Keratinocyte (primary cell): Measurements from ENCODE around the gene AP3B1. TPM values are rescaled to one million over a fixed set of nuclear protein-coding genes. Genes with fewer than 3 reads are reported as not detected.

Experiments used
- DNase-seq: peaks from one replicate; pipeline ENCODE4 v3.0.0-alpha.2; 2011; ENCODE audit warnings: low read depth, missing footprints, low spot score
- FAIRE-seq: peaks from 2 replicates; lab custom pipeline; 2011; peaks lifted over from hg19 to GRCh38; lab: Jason Lieb, UNC
- H2AFZ ChIP-seq: 2 replicates; pipeline ENCODE4 v1.6.0; 2012; ENCODE audit warnings: low read length, control low read depth, inconsistent platforms; ENCODE audit not compliant: control insufficient read depth
- H3K27ac ChIP-seq: 2 replicates; pipeline ENCODE4 v1.5.1; 2011; ENCODE audit warnings: low read length; ENCODE audit not compliant: control insufficient read depth, insufficient read depth
- H3K27me3 ChIP-seq: 3 replicates; pipeline ENCODE4 v1.6.0; 2011; ENCODE audit warnings: low read length; ENCODE audit not compliant: control insufficient read depth, insufficient read depth; ENCODE audit errors: extremely low read depth
- H3K36me3 ChIP-seq, 2 experiments: 2 replicates in 1 of 2; 3 replicates in 1 of 2; pipeline ENCODE4 v1.5.1; 2011; ENCODE audit warnings: low read length in 2 of 2, mild to moderate bottlenecking in 1 of 2; ENCODE audit not compliant: control insufficient read depth in 2 of 2, insufficient read depth in 2 of 2; ENCODE audit errors: extremely low read depth in 1 of 2
- H3K4me1 ChIP-seq: 3 replicates; pipeline ENCODE4 v1.5.1; 2011; ENCODE audit warnings: low read length; ENCODE audit not compliant: control insufficient read depth, insufficient read depth; ENCODE audit errors: extremely low read depth
- H3K4me2 ChIP-seq: 3 replicates; pipeline ENCODE4 v1.6.0; 2011; ENCODE audit warnings: low read depth, low read length; ENCODE audit not compliant: control insufficient read depth, insufficient read depth; ENCODE audit errors: extremely low read depth
- H3K4me3 ChIP-seq, 3 experiments: fragments of 200-600 bp in 1 of 3; sonication (generic) in 1 of 3; 2 replicates in 2 of 3; 3 replicates in 1 of 3; pipeline ENCODE4 v1.5.1; 2011 to 2016; ENCODE audit warnings: low read length in 3 of 3, mild to moderate bottlenecking in 3 of 3, control low read depth in 2 of 3, inconsistent platforms in 1 of 3, low read depth in 1 of 3, mixed read lengths in 1 of 3, mixed run types in 1 of 3, moderate library complexity in 1 of 3; ENCODE audit not compliant: control insufficient read depth in 2 of 3, insufficient read depth in 2 of 3; ENCODE audit errors: extremely low read depth in 1 of 3
- H3K79me2 ChIP-seq: 2 replicates; pipeline ENCODE4 v1.6.0; 2012; ENCODE audit warnings: low read length; ENCODE audit not compliant: control insufficient read depth, insufficient read depth
- H3K9ac ChIP-seq: 3 replicates; pipeline ENCODE4 v1.6.0; 2011; ENCODE audit warnings: low read length; ENCODE audit not compliant: control insufficient read depth, insufficient read depth; ENCODE audit errors: extremely low read depth
- H3K9me1 ChIP-seq: 3 replicates; pipeline ENCODE4 v1.6.0; 2011; ENCODE audit warnings: low read length; ENCODE audit not compliant: control insufficient read depth, insufficient read depth; ENCODE audit errors: extremely low read depth
- H3K9me3 ChIP-seq: 2 replicates; pipeline ENCODE4 v1.5.1; 2012; ENCODE audit warnings: low read depth, low read length; ENCODE audit not compliant: control insufficient read depth
- H4K20me1 ChIP-seq: 3 replicates; pipeline ENCODE4 v1.6.0; 2011; ENCODE audit warnings: low read length; ENCODE audit not compliant: control insufficient read depth, insufficient read depth; ENCODE audit errors: extremely low read depth
- CTCF ChIP-seq, 3 experiments: IDR thresholded peaks in 1 of 3; conservative IDR thresholded peaks in 1 of 3; optimal IDR thresholded peaks in 1 of 3; 2 replicates in 2 of 3; 3 replicates in 1 of 3; pipeline versions ENCODE3 to v1.5.1; 2011; ENCODE audit warnings: low read length in 3 of 3, mild to moderate bottlenecking in 3 of 3, moderate library complexity in 2 of 3, control low read depth in 1 of 3, inconsistent platforms in 1 of 3; ENCODE audit not compliant: insufficient read depth in 2 of 3; ENCODE audit errors: extremely low read depth in 1 of 3
- EZH2 ChIP-seq: IDR thresholded peaks from one replicate; pipeline ENCODE4 v1.6.1; 2012; ENCODE audit warnings: inconsistent platforms, mild to moderate bottlenecking, low read length, moderate library complexity
- dilution Hi-C: fragments of 300-500 bp; cut with MboI; formaldehyde crosslinking; loops from one replicate; pipeline ENCODE4 v1.7.0; 2020; ENCODE audit warnings: low sequenced_read_pairs; ENCODE audit not compliant: extremely low pct_ligation_motif_present
- polyA plus RNA-seq, 5 experiments: library from polyadenylated mRNA; depleted of rRNA in 3 of 5; stranded (reverse) in 3 of 5; stranded (forward) in 1 of 5; unstranded in 1 of 5; fragments of >200 nt; gene quantifications; 1 replicate in 1 of 5; 2 replicates in 3 of 5; 3 replicates in 1 of 5; pipeline versions ENCODE4 v1.2.1 to v1.2.3, GENCODE V29; 2011 to 2012; ENCODE audit warnings: missing spikeins in 2 of 5, low read depth in 1 of 5, low replicate concordance in 1 of 5

AP3B1 gene
- polyA plus RNA-seq, 1 donor (not counting 4 experiments of a cell fraction or from before 2014, with no cell fraction given), result 65.1 TPM

GRCh38 chr5:77958642-77959330 is 335.7 kb downstream of the AP3B1 start:
- Histone ChIP-seq H3K4me1 (no peaks in the 10 kb centered on the region), H4K20me1 (no peaks in the 10 kb centered on the region), H3K36me3 (no peaks in the 10 kb centered on the region), H3K27ac (no peak overlapping the region), H3K79me2 (no peaks in the 10 kb centered on the region), H3K27me3 (peaks cover 38% of the 10 kb centered on the region), H3K9ac (no peak overlapping the region), H3K4me3 (no peak overlapping the region), H2AFZ (no peak overlapping the region), H3K4me2 (no peak overlapping the region), H3K9me1 (no peaks in the 10 kb centered on the region), H3K9me3 (no peaks in the 10 kb centered on the region)
- no peak for TF ChIP-seq CTCF (optimal IDR thresholded peaks at IDR 0.05 in 1 of 3, IDR thresholded peaks at IDR 0.05 in 1 of 3, conservative IDR thresholded peaks at IDR 0.05 in 1 of 3; ENCODE audit: extremely low read depth in 1 of 3, insufficient read depth in 2 of 3, low read length in 3 of 3)
- peak; percentile 3 for TF ChIP-seq EZH2
- dilution Hi-C loops, result no loop called here
- FAIRE-seq (no peak), DNase-seq (no peak)

GRCh38 chr5:77957931-77958521 is 336.5 kb downstream of the AP3B1 start:
- Histone ChIP-seq H3K4me1 (no peaks in the 10 kb centered on the region), H3K79me2 (no peaks in the 10 kb centered on the region), H3K36me3 (no peaks in the 10 kb centered on the region), H3K4me2 (no peak overlapping the region), H3K4me3 (no peak overlapping the region), H3K9me3 (no peaks in the 10 kb centered on the region), H2AFZ (no peak overlapping the region), H3K27me3 (peaks cover 38% of the 10 kb centered on the region), H3K9me1 (no peaks in the 10 kb centered on the region), H3K27ac (no peak overlapping the region), H3K9ac (no peak overlapping the region), H4K20me1 (no peaks in the 10 kb centered on the region)
- no peak for TF ChIP-seq CTCF (optimal IDR thresholded peaks at IDR 0.05 in 1 of 3, IDR thresholded peaks at IDR 0.05 in 1 of 3, conservative IDR thresholded peaks at IDR 0.05 in 1 of 3; ENCODE audit: extremely low read depth in 1 of 3, insufficient read depth in 2 of 3, low read length in 3 of 3)
- TF ChIP-seq EZH2, result no peak
- DNase-seq, result no peak
- FAIRE-seq, result no peak
- dilution Hi-C loops, result no loop called here
